ENCODE data around the gene MYBPC2.
"Not testable (repeated sequence)": the region's sequence is repeated elsewhere in the genome, so short reads cannot be mapped to it uniquely, and the experiment has no call there.

MYBPC2 gene

DNA sequence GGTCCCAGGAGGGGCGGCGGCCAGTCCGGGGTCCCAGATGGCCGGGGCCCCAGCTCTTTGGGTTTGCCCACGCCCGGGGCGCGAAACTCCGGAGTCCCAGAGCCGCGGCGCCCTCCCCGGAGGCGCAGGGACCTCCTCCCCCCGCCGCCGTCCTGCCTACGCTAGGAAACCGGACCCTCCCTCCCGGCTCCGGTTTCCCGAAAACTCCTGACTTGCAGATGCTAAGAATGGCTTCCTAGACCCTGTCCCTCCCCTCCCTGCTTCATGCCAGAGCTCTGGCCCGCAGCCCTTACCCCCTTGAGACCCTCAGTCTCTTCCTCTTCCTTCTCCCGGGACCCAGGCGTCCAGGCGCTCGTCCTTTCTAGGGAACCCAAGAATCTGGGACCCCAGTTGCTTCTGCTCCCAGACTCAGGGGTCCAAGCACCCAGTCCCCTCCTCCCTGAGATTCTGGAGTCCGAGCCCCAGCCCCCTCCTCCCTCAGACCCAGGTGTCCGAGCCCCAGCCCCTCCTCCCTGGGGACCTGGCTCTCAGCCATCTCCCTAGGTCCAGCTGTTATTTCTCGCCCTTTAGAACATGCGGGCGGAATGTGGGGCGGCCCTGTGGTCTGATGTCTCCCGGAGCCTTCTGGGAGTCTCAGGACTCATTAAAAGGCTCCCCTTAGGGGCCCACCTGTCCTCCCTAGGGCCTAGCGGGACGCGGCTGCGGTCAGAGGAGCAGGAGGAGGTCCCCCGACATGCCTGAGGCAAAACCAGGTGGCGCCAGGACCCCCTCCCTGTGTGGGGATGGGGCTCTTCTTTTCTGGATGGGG lies at the start of gene MYBPC2:
MYBPC2 (plus strand) TSS at position 672 of the 808 bp plus-strand sequence; CDS start at position 734, 62 bp downstream.
- in situ Hi-C loops (cut with MboI; ENCODE audit: low pct_unique_long_range_greater_than_20kb, low sequenced_read_pairs), result no loop called here

DNA sequence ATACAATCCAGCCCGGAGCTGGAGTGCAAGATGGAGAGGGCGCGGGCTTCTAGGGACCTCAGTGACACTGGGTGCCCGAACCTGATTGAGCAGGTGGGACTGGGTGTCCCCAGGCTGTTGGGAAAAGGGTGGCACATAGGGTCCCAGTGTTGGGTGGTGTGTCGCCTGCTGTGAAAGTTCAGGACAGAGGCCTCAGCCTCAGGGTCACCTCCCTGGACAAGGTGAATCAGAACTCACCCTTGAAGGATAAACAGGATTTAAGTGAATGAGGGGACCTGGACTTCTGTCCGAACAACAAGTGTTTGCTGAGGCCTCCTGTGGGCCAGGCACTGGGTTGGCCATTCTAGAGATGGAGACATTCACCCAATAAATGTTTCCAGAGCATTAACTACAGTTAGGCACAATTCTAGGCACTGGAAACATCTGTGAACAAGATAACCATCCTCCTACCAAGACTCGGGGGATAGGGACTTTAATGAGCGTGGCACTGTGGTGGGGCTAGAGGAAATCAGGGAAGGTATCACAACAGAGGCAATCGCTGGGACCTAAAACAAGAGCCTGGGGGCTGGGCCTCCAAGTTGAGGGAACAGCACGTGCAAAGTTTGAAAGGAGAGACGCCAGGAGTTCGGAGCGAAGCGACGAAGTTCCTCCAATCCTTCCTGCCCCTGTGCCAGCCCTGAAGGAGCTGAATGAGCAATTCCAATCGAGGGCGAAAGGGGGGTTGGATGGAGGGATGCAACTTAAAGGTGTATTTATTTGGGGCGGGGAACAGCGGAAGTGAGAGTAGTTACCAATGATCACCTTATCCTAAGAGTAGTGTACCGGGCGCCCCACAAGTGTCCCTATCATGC lies 49.5 kb upstream of the MYBPC2 start:
- no peak for DNase-seq
- in situ Hi-C loops (cut with MboI; ENCODE audit: low pct_unique_long_range_greater_than_20kb, low sequenced_read_pairs), result no loop called here

More for the DNA sequence above, at the start of gene MYBPC2:
- no peak for DNase-seq

DNA sequence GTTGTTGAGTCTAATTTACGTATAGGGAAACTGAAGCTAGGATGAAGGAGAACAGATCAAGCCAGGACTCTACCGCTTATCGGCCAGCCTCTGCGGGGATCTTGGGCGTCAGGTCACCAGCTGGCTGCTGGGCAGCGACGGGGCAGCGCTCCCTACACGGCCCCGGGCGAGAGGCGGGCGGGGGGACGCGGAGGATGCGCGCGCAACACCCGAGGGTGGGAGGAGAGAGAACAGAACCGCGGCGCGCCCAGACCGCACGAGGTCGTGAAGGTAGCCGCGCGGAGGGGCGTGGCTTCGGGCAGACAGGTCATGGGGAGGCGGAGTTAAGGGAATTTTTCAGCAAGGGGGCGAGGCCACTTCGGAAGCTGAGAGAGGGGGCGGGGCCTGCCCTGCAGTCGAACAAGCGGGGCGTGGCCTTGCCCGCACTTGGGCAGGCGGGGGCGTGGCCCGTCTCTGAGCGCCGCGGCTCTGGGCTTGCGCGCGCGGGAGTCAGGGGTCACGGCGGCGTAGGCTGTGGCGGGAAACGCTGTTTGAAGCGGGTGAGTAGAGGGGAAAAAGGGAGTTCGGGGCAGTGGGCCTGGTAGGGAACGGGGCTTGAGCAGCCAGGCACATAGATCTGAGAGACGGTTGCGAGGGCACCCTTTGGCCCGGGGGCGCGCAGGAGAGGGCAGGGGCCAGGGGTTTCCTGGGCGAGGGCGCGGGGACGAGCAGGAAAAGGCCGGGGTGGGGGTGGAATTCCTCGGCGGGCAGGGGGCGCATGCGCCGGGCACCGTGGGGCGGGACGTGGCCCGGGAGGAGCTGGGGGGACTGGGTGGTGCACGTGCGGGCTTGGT lies 48.6 kb upstream of the MYBPC2 start, which contains the start of gene POLD1:
POLD1 (plus strand) TSS at position 496 of the 833 bp plus-strand sequence. CDS start 14,505 bp downstream, outside the sequence.
- peak; percentile 98 for DNase-seq
- in situ Hi-C loops (cut with MboI; ENCODE audit: low pct_unique_long_range_greater_than_20kb, low sequenced_read_pairs), result no loop called here

DNA sequence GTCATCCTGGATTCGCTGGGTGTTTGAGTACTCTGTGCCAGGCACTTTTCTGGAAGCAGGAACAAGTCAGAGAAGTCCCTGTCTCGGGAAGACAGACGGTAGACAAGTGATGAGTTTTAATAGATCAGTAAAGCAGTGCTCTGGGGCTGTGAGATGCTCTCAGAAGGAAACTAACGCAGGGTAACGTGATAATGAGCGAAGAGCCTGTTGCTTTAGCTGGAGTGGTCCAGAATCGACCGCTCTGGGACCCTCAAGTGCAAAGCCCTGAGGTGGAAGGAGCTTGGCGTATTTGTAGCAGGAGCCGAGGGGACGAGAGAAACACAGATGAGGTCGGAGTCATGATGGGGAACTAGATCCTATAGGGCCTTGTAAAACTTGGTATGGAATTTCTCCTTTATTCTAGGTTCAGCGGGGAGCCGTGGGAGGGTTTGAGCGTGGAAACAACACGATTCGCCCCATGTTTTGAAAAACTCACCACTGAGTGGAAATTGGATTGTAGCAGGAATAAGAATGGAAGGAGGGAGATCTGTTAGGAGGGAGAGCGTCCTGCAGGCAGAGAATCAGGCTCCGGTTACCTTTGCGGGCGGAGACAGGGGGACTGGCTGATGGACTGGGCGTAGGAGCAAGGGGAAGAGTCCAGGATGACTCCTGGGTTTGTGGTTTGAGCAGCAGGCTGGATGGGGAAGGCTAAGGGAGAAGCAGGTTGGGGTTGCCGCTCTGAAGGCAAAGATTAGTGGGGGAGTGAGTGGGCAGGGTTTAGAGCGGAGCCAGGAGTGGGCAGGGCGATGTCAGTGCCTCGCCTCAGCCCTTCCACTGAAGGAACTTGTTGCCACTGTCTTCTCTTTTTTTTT lies 47.8 kb upstream of the MYBPC2 start:
- peak; percentile 77 for DNase-seq
- in situ Hi-C loops (cut with MboI; ENCODE audit: low pct_unique_long_range_greater_than_20kb, low sequenced_read_pairs), result no loop called here

DNA sequence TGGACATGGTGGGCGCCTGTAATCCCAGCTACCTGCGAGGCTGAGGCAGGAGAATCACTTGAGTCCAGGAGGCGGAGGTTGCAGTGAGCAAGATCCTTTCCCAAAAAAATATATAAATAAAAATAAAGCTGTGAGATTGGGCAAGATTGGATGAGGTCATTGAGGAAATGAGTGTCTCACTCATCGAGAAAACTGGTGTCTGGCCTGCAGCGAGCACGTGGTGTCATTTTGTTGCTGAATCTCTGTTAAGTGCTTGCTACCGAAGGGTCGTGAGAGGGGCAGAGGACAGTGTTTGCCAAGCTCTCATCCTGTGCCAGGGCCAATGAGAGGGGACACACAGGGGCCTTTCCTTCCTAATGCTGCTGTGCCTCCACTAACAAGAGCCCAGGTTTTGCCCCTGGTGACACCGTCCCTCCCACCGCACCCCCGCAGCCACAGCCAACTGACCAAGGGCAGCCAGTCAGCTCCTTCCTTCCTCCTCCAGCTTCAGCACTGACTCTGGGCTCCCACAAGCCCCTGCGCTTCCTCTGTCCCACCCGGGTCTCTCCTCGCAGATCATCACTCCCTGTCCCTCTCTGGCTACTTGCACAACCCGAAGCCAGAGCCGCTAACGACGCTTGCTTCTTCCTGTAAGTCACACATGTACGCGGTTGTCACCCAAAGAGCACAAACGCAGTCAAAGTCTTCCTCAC lies 45.4 kb upstream of the MYBPC2 start:
- DNase-seq, result peak; percentile 19
- in situ Hi-C loops (cut with MboI; ENCODE audit: low pct_unique_long_range_greater_than_20kb, low sequenced_read_pairs), result no loop called here

DNA sequence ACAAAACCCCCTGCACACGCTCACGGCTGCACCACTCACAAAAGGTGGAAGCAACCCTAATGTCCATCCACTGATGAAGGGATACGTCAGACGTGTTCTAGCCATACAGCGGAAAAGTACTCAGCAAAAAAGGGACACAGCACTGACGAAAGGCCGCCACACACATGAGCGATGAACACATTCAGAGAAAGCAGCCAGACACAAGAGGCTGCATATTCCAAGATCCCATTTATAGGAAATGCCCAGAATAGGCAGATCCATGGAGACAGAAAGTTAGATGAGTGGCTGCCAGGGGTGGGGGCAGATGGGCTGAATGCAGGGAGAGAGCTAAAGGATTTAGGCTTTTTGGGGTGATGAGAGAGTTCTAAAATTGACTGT lies 44.8 kb upstream of the MYBPC2 start:
- in situ Hi-C loops (cut with MboI; ENCODE audit: low pct_unique_long_range_greater_than_20kb, low sequenced_read_pairs), result no loop called here
- DNase-seq, result no peak

DNA sequence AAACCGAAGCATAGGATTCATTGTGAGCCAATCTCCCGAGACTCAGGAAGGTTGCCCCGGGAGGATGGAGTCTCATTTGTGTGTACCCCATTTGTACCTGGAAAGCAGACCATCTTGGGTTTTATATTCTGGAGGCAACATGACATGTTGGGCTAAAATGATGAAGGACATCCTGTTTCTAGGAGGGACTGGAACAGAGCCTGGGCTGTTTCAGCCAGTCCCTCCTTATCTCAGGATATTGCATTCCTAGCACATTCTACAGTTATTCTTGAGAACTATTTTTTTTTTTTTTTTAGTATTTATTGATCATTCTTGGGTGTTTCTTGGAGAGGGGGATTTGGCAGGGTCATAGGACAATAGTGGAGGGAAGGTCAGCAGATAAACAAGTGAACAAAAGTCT lies 42.4 kb upstream of the MYBPC2 start:
- in situ Hi-C loops (cut with MboI; ENCODE audit: low pct_unique_long_range_greater_than_20kb, low sequenced_read_pairs); DNase-seq: not testable (repeated sequence)

DNA sequence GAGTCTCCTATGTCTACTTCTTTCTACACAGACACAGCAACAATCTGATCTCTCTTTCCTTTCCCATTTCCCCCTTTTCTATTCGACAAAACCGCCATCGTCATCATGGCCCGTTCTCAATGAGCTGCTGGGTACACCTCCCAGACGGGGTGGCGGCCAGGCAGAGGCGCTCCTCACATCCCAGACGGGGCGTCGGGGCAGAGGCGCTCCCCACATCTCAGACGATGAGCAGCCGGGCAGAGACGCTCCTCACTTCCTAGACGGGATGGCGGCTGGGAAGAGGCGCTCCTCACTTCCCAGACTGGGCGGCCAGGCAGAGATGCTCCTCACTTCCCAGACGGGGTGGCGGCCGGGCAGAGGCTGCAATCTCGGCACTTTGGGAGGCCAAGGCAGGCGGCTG lies 41.7 kb upstream of the MYBPC2 start:
- in situ Hi-C loops (cut with MboI; ENCODE audit: low pct_unique_long_range_greater_than_20kb, low sequenced_read_pairs), result not testable (repeated sequence)

DNA sequence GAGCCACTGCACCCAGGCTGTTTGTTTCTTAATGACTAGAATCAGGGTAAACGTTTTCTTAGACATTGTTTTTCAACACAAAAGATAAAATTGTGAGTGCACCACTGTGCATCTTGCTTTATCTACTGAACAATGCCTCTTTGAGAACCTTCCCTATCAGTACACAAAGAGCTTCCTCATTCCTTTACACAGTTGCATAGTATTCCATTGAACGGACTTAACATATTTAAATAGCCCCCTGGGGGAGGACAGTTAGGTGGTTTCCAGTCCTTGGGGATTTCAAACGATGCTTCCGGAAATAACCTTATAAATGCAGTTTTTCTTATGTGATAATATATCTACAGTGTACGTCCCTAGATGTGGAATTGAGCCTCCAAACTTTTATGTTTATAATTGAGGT lies 39.9 kb upstream of the MYBPC2 start:
- no peak for DNase-seq
- in situ Hi-C loops (cut with MboI; ENCODE audit: low pct_unique_long_range_greater_than_20kb, low sequenced_read_pairs), result no loop called here

More for the DNA sequence above, 41.7 kb upstream of the MYBPC2 start:
- DNase-seq, result not testable (repeated sequence)

DNA sequence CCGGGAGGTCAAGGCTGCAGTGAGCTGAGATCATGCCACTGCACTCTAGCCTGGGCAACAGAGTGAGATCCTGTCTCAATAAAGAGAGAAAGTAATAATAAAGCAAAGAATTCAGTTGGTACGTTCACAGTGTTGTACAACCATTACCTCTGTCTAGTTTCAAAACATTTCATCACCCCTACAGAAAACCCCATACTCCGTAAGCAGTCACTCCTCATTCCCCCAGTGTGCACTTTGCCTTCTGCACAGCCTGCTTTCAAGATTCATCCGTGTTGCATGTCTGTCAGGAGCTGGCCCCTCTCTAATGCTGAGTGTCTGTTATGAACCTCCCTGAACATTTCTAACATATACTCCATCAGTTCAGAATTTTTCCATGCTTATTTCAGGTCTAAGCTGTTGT lies 39.1 kb upstream of the MYBPC2 start:
- in situ Hi-C loops (cut with MboI; ENCODE audit: low pct_unique_long_range_greater_than_20kb, low sequenced_read_pairs), result no loop called here
- no peak for DNase-seq

DNA sequence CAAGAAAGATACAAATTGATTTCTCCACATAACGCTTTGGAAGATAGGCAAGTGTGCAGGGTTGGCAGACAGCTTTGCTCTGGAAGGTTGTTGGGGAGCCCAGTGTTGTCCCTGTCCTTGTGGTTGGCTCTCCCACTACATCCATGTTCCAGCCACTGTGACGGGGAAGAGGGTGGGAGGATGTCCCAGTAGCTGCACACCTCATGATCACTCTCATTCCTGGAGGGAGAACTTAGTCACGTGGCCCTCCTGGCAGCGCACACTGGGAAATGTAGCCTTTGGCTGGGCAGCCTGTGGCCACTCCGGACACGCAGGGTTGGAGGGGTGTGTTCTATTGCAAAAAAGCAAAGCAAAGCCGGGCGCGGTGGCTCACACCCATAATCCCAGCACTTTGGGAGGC lies 38.7 kb upstream of the MYBPC2 start:
- in situ Hi-C loops (cut with MboI; ENCODE audit: low pct_unique_long_range_greater_than_20kb, low sequenced_read_pairs), result no loop called here
- no peak for DNase-seq

DNA sequence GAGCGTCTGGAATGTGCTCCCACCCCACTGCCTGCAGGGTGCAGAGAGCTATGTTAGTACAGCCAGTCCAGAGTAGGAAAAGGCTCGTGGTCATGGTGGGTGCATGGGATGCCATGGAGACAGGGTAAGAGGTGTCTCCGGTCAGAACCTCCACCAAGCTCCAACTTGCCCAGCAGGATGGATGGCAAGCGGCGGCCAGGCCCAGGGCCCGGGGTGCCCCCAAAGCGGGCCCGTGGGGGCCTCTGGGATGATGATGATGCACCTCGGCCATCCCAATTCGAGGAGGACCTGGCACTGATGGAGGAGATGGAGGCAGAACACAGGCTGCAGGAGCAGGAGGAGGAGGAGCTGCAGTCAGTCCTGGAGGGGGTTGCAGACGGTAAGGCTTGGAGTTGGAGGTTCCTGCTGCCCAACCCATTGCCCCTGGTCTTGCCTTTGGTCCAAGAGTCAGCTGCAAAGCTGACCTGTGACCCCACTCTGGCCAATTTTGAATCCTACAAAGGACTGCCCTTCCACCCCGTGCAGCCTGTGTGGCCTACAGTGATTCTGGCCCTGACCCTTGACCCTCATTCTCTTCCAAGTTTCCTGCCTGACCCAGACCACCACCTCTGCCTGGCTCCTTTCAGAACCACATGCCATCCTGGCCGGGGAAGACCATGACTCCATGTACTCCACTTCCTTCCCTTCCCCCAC lies 33.9 kb upstream of the MYBPC2 start:
- no peak for DNase-seq
- in situ Hi-C loops (cut with MboI; ENCODE audit: low pct_unique_long_range_greater_than_20kb, low sequenced_read_pairs), result no loop called here

DNA sequence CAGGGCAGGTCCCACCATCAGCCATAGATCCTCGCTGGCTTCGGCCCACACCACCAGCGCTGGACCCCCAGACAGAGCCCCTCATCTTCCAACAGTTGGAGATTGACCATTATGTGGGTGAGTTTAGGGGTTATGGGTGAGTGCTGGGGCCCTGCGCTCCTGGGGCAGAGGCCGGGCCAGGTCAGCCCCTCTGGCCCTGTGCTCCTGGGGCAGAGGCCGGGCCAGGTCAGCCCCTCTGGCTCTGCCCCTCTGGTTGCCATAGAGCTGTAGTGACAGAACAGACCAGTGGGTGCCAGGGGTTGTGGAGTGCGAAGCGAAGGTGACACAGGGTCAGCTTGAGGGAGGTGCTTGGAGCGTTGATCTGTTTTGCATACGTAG lies 33.3 kb upstream of the MYBPC2 start:
- no peak for DNase-seq
- in situ Hi-C loops (cut with MboI; ENCODE audit: low pct_unique_long_range_greater_than_20kb, low sequenced_read_pairs), result no loop called here

DNA sequence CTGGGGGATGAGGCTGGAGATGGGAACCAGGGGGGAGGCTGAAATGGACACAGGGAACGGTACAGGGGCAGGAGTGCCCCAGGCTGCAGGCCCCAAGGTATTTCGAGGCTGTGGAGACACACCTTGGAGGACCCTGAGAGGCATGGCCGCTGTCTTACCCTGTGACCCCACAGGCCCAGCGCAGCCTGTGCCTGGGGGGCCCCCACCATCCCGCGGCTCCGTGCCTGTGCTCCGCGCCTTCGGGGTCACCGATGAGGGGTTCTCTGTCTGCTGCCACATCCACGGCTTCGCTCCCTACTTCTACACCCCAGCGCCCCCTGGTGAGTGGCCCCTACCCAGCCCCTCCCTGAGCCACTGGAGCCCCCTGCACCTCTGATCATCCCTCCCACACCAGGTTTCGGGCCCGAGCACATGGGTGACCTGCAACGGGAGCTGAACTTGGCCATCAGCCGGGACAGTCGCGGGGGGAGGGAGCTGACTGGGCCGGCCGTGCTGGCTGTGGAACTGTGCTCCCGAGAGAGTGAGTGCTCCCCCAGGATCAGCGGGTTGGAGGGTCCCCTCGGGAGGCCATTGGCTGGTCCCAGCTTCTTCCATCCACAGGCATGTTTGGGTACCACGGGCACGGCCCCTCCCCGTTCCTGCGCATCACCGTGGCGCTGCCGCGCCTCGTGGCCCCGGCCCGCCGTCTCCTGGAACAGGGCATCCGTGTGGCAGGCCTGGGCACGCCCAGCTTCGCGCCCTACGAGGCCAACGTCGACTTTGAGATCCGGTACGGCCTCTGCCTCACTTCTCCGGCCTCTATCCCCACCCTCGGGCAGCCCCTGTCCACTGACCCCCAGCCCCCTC lies 30.9 kb upstream of the MYBPC2 start:
- DNase-seq, result no peak
- in situ Hi-C loops (cut with MboI; ENCODE audit: low pct_unique_long_range_greater_than_20kb, low sequenced_read_pairs), result no loop called here

DNA sequence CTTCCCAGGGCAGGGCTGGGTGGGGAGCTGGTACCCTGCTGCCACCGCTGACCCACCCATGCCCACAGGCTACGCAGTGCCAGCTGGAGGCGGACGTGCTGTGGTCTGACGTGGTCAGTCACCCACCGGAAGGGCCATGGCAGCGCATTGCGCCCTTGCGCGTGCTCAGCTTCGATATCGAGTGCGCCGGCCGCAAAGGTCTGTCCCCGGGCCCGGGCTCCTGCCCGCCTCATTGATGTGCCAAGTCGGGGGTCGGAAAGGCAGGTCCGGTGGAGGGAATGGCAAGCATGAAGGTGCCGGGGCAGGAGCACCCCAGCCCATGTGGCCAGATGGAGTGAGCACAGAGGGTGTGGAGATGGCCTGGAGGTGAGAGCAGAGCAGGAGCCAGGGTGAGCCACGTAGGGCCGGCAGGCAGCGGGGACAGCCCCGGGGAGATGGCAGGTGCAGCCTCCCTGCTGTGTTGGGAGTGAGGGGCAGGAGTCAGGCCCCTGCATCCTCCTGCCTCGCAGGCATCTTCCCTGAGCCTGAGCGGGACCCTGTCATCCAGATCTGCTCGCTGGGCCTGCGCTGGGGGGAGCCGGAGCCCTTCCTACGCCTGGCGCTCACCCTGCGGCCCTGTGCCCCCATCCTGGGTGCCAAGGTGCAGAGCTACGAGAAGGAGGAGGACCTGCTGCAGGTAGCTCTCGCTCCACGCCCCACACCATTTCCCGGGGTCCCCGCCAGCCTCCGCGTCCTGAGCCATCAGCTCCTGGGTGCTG lies 30.0 kb upstream of the MYBPC2 start:
- in situ Hi-C loops (cut with MboI; ENCODE audit: low pct_unique_long_range_greater_than_20kb, low sequenced_read_pairs), result no loop called here
- no peak for DNase-seq
